ENCODE measurements around the gene RGS11.

DNA sequence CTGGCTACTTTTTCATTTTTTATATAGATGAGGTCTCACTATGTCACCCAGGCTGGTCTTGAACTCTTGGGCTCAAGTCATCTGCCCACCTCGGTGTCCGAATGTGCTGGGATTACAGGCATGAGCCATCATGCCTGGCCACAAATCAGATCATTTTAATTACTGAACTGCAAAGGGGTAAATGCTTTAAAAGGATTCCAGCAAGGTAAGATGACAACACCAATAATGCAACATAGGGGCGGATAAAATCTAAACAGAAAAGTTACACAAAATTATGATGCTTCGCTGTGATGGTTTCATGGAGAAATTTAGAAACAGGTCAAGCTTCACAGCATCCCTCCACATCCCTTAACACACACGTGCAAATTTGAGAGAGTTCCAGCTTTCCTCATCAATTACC is 44.5 kb upstream of the RGS11 start:
- TF ChIP-seq POLR2A (IDR thresholded peaks at IDR 0.05; ENCODE audit: low read depth, low read length) = no peak
- no peak for TF ChIP-seq POLR2AphosphoS5 (IDR thresholded peaks at IDR 0.05; ENCODE audit: low read depth, low read length)
- no peak for TF ChIP-seq SPI1 (IDR thresholded peaks at IDR 0.05; ENCODE audit: low read depth, low read length)
